CD4-positive, CD25-positive, alpha-beta regulatory T cell (primary cell): Measurements from ENCODE around the gene CCDC136. TPM values are rescaled to one million over a fixed set of nuclear protein-coding genes. Genes with fewer than 3 reads are reported as not detected.

Source experiments
- ATAC-seq, 2 donors: fragments of 150-1000 bp; cut with Tn5 transposase; one replicate each; pipeline ENCODE4 v1.10.0; 2021; ENCODE audit warnings: low read depth in 2 of 2, moderate number of reproducible peaks in 2 of 2, moderate library complexity in 1 of 2
- DNase-seq, 3 donors: peaks; one replicate each; pipeline versions ENCODE4 v3.0.0 to v3.0.0-alpha.2; 2012 to 2022; ENCODE audit warnings: mixed read lengths in 1 of 3
- H3K27ac ChIP-seq: one replicate; pipeline ENCODE4 v1.7.0; 2013; ENCODE audit warnings: mild to moderate bottlenecking, low read length; ENCODE audit not compliant: insufficient read depth, poor library complexity, severe bottlenecking
- H3K27me3 ChIP-seq: one replicate; pipeline ENCODE4 v1.7.0; 2013; ENCODE audit warnings: low read length; ENCODE audit not compliant: control insufficient read depth, insufficient read depth
- H3K36me3 ChIP-seq: one replicate; pipeline ENCODE4 v1.7.0; 2013; ENCODE audit warnings: mild to moderate bottlenecking, low read length, moderate library complexity; ENCODE audit not compliant: control insufficient read depth, insufficient read depth
- H3K4me1 ChIP-seq: 2 replicates; pipeline ENCODE4 v1.7.0; 2013; ENCODE audit warnings: mild to moderate bottlenecking, low read length; ENCODE audit not compliant: insufficient read depth, control insufficient read depth, poor library complexity, severe bottlenecking
- H3K4me3 ChIP-seq: one replicate; pipeline ENCODE4 v1.7.0; 2013; ENCODE audit warnings: low read depth, mild to moderate bottlenecking, low read length, moderate library complexity
- H3K9me3 ChIP-seq, 2 experiments: 1 replicate in 1 of 2; 2 replicates in 1 of 2; pipeline ENCODE4 v1.7.0; 2013; ENCODE audit warnings: low read length in 2 of 2, mild to moderate bottlenecking in 1 of 2, moderate library complexity in 1 of 2; ENCODE audit not compliant: control insufficient read depth in 2 of 2
- H3K27ac Mint-ChIP-seq, 3 donors: one replicate each; pipeline ENCODE4 v1.8.0; 2020 to 2022; ENCODE audit warnings: mild to moderate bottlenecking in 3 of 3, mixed read lengths in 3 of 3, moderate library complexity in 2 of 3
- H3K27me3 Mint-ChIP-seq: one replicate; pipeline ENCODE4 v1.8.0; 2022; ENCODE audit warnings: mild to moderate bottlenecking, mixed read lengths
- H3K36me3 Mint-ChIP-seq: one replicate; pipeline ENCODE4 v1.8.0; 2020; ENCODE audit warnings: mixed read lengths
- H3K4me1 Mint-ChIP-seq, 4 donors: one replicate each; pipeline ENCODE4 v1.8.0; 2020 to 2022; ENCODE audit warnings: mixed read lengths in 4 of 4, mild to moderate bottlenecking in 1 of 4
- H3K4me3 Mint-ChIP-seq, 4 donors: one replicate each; pipeline ENCODE4 v1.8.0; 2020 to 2022; ENCODE audit warnings: mild to moderate bottlenecking in 4 of 4, mixed read lengths in 4 of 4, moderate library complexity in 3 of 4
- H3K9me3 Mint-ChIP-seq, 7 donors: one replicate each; pipeline ENCODE4 v1.8.0; 2020 to 2022; ENCODE audit warnings: mixed read lengths in 7 of 7, mild to moderate bottlenecking in 3 of 7, moderate library complexity in 2 of 7
- polyA plus RNA-seq, 4 donors: library from polyadenylated mRNA; unstranded; fragments of 300-500 nt; fragmentation: Illumina TruSeq; gene quantifications; one replicate each; pipeline ENCODE4 v1.2.3, GENCODE V29; 2021
- total RNA-seq: library from RNA; stranded (reverse); gene quantifications from one replicate; pipeline ENCODE4 v1.2.3, GENCODE V29; 2022

CCDC136 gene
- total and polyA plus RNA-seq, 5 donors from 2014 or later = 0.48 to 14.1 (median 1.5) TPM

GRCh38 chr7:128837521-128837921 is 45.8 kb downstream of the CCDC136 start:
- no peak overlapping the region for H3K27ac Mint-ChIP-seq
- H3K4me3 ChIP-seq = no peak overlapping the region
- no peaks in the 10 kb centered on the region for H3K9me3 ChIP-seq
- no peaks in the 10 kb centered on the region for H3K9me3 Mint-ChIP-seq
- H3K4me3 Mint-ChIP-seq = no peak overlapping the region
- no peak for ATAC-seq
- peaks cover 3% of the 10 kb centered on the region for H3K4me1 ChIP-seq
- H3K27me3 ChIP-seq = no peaks in the 10 kb centered on the region
- H3K4me1 Mint-ChIP-seq = peaks cover 0 to 3% (median 0%) of the 10 kb centered on the region in 4 donors
- no peaks in the 10 kb centered on the region for H3K36me3 ChIP-seq
- peaks cover 22% of the 10 kb centered on the region for H3K27me3 Mint-ChIP-seq
- H3K27ac ChIP-seq = no peak overlapping the region
- DNase-seq = no peak
- H3K36me3 Mint-ChIP-seq = no peaks in the 10 kb centered on the region

GRCh38 chr7:128838109-128838779 is 46.5 kb downstream of the CCDC136 start:
- no peaks in the 10 kb centered on the region for H3K9me3 Mint-ChIP-seq
- Histone ChIP-seq H3K4me3 (no peak overlapping the region), H3K36me3 (no peaks in the 10 kb centered on the region), H3K9me3 (no peaks in the 10 kb centered on the region), H3K27ac (no peak overlapping the region), H3K4me1 (peaks cover 3% of the 10 kb centered on the region), H3K27me3 (no peaks in the 10 kb centered on the region)
- H3K36me3 Mint-ChIP-seq = no peaks in the 10 kb centered on the region
- H3K4me3 Mint-ChIP-seq = no peak overlapping the region
- DNase-seq = no peak
- peaks cover 0 to 3% (median 0%) of the 10 kb centered on the region in 4 donors for H3K4me1 Mint-ChIP-seq
- peaks cover 15% of the 10 kb centered on the region for H3K27me3 Mint-ChIP-seq
- no peak overlapping the region for H3K27ac Mint-ChIP-seq
- no peak for ATAC-seq

- no peaks in the 10 kb centered on the region for H3K36me3 ChIP-seq
- no peak overlapping the region for H3K4me3 ChIP-seq
- no peaks in the 10 kb centered on the region for H3K27me3 ChIP-seq
- Mint-ChIP-seq H3K27me3 (peaks cover 7% of the 10 kb centered on the region), H3K27ac (peak overlapping the region in 1 of 3 donors; percentile 12), H3K9me3 (no peaks in the 10 kb centered on the region), H3K4me1 (peaks cover 0 to 3% (median 0%) of the 10 kb centered on the region in 4 donors), H3K36me3 (no peaks in the 10 kb centered on the region), H3K4me3 (no peak overlapping the region)
- H3K27ac ChIP-seq = no peak overlapping the region
- H3K9me3 ChIP-seq = no peaks in the 10 kb centered on the region
- ATAC-seq (no peak), DNase-seq (no peak)
- peaks cover 3% of the 10 kb centered on the region for H3K4me1 ChIP-seq
These were observed 47.4 kb downstream of the CCDC136 start for GRCh38 chr7:128838981-128839731.

GRCh38 chr7:128839751-128840177 is 48.0 kb downstream of the CCDC136 start:
- H3K27me3 ChIP-seq = no peaks in the 10 kb centered on the region
- H3K4me3 Mint-ChIP-seq = no peak overlapping the region
- ATAC-seq = no peak
- H3K36me3 ChIP-seq = no peaks in the 10 kb centered on the region
- no peak overlapping the region for H3K27ac ChIP-seq
- H3K27me3 Mint-ChIP-seq = peaks cover 6% of the 10 kb centered on the region
- H3K36me3 Mint-ChIP-seq = no peaks in the 10 kb centered on the region
- no peak overlapping the region for H3K4me3 ChIP-seq
- H3K4me1 Mint-ChIP-seq = peaks cover 0 to 3% (median 0%) of the 10 kb centered on the region in 4 donors
- H3K27ac Mint-ChIP-seq = no peak overlapping the region
- no peaks in the 10 kb centered on the region for H3K9me3 ChIP-seq
- no peaks in the 10 kb centered on the region for H3K9me3 Mint-ChIP-seq
- no peak for DNase-seq
- peaks cover 3% of the 10 kb centered on the region for H3K4me1 ChIP-seq

- no peak overlapping the region for H3K4me3 ChIP-seq
- no peaks in the 10 kb centered on the region for H3K27me3 Mint-ChIP-seq
- H3K4me1 ChIP-seq = peaks cover 3% of the 10 kb centered on the region
- no peak overlapping the region for H3K27ac ChIP-seq
- H3K9me3 ChIP-seq = no peaks in the 10 kb centered on the region
- H3K27me3 ChIP-seq = no peaks in the 10 kb centered on the region
- no peaks in the 10 kb centered on the region for H3K36me3 Mint-ChIP-seq
- H3K36me3 ChIP-seq = no peaks in the 10 kb centered on the region
- H3K9me3 Mint-ChIP-seq = no peaks in the 10 kb centered on the region
- no peak overlapping the region for H3K4me3 Mint-ChIP-seq
- ATAC-seq = no peak
- H3K27ac Mint-ChIP-seq = no peak overlapping the region
- no peak for DNase-seq
- H3K4me1 Mint-ChIP-seq = peaks cover 0 to 3% (median 0%) of the 10 kb centered on the region in 4 donors
These were observed 48.8 kb downstream of the CCDC136 start for GRCh38 chr7:128840326-128841170.

GRCh38 chr7:128841171-128841690 is 49.5 kb downstream of the CCDC136 start:
- peaks cover 0 to 3% (median 0%) of the 10 kb centered on the region in 4 donors for H3K4me1 Mint-ChIP-seq
- H3K27ac Mint-ChIP-seq = peak overlapping the region in 1 of 3 donors; percentile 52
- no peaks in the 10 kb centered on the region for H3K27me3 Mint-ChIP-seq
- Histone ChIP-seq H3K27me3 (no peaks in the 10 kb centered on the region), H3K4me3 (no peak overlapping the region), H3K36me3 (no peaks in the 10 kb centered on the region), H3K9me3 (no peaks in the 10 kb centered on the region), H3K27ac (no peak overlapping the region), H3K4me1 (peaks cover 3% of the 10 kb centered on the region)
- H3K4me3 Mint-ChIP-seq = peak overlapping the region in 1 of 4 donors; percentile 27
- ATAC-seq (no peak), DNase-seq (no peak)
- no peaks in the 10 kb centered on the region for H3K36me3 Mint-ChIP-seq
- no peaks in the 10 kb centered on the region for H3K9me3 Mint-ChIP-seq

- DNase-seq = peak; percentile 34 to 57 (median 37)
- Mint-ChIP-seq H3K36me3 (no peaks in the 10 kb centered on the region), H3K9me3 (no peaks in the 10 kb centered on the region), H3K4me3 (no peak overlapping the region), H3K4me1 (peaks cover 0 to 3% (median 0%) of the 10 kb centered on the region in 4 donors), H3K27ac (no peak overlapping the region), H3K27me3 (no peaks in the 10 kb centered on the region)
- Histone ChIP-seq H3K36me3 (no peaks in the 10 kb centered on the region), H3K27me3 (no peaks in the 10 kb centered on the region), H3K4me3 (no peak overlapping the region), H3K27ac (no peak overlapping the region), H3K9me3 (no peaks in the 10 kb centered on the region), H3K4me1 (peaks cover 3% of the 10 kb centered on the region)
- peak; percentile 41 to 50 for ATAC-seq
These were observed 50.3 kb downstream of the CCDC136 start for GRCh38 chr7:128841921-128842673.
